Activated CD4-positive, alpha-beta T cell treated with anti-CD3 and anti-CD28 coated beads, Interleukin-10, Interleukin-2, amounts not matched to agents 100 ng/mL and 50 ng/mL, durations not matched to agents 16 hours and 8 hours (primary cell): Measurements from ENCODE around the gene ZBTB7B.
"Not testable (repeated sequence)": the region's sequence is repeated elsewhere in the genome, so short reads cannot be mapped to it uniquely, and the experiment has no call there.

Experiments
- DNase-seq: peaks from one replicate; pipeline ENCODE4 v3.0.0-alpha.2; 2020

ZBTB7B gene

DNA sequence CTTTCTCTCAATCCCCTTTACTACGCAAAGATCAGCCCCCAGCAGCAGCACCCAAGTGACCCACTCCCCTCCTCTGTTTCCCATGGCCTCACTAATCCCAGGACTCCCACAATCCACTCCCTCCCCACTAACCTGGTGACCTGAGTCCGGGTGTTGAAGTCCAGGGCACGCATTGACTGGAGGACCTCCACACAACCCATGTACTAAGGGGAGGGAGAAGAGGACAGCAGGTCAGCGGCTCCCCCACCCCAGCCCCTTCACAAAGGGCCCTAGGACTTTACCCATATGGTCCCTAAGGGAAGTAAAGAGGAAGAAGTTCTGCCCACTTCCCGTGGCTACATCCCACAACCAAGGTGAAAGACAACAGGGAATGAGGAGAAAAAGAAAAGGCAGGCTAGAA, 33.4 kb upstream of the ZBTB7B start:
- DNase-seq = no peak

DNA sequence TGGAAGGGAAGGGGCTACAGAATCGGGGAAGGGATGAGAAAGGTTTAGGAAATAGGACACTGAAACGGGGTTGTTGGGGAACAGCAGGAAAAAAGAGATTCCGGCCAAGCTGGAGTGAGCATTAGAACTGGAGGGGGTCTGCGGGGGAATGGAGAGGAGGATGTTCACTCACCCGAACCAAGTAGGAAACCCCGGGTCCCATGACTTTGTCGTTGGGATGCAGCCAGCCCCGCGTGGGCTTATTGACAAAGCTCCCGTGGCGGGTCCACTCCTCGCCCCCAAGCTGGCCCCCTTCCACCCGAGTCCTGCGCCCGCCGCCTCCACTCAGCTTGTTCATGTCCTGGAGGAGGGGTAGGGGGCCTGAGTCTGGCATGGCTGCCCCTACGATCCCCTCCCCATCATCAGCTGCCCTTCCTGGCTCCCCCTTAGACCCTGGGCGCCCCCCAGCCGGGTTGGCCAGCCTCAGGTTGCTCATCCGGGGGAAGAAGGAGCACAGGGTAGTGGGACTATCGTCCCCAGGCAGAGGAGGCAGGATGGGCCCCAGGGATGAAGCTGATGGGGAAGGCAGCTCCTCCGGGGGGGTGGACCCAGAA, 32.6 kb upstream of the ZBTB7B start:
- no peak for DNase-seq

DNA sequence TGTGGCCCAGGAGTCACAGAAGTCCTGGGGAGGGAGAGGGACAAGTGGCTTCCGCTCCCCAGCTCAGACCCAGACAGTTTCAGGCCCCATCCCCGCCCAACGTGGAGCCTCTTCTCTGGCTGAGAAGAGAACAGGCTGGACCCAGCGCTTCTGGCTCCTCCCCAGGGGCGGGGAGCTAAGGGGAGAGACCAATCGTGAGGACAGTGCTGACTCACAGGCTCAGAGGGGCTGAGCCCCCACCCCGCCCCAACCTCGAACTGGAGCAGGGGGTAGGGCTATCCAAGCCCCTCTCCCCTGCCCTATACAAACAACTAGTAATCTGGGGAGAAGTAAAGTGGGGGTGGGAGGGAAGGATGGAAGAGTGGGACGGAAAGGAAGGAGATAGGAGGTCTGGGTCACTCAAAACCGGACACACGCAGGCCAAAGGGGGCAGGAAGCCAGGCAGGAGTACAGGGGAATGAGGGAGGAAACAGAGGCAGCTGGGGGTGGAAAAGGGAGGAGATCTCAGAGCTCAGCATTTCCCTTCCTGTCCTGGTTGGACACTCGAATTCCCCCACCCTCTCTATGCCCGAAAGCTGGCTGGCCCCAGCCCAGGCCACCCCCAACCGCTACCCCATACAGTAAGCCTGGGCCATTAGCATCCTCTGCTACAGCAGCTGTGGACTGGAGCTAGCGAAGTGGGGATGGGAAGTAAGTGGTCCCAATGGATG, 31.8 kb upstream of the ZBTB7B start, which contains the start of gene SHC1:
TSS of gene SHC1 (minus strand) at position 117 of the 710 bp plus-strand sequence. CDS start 221 bp downstream, outside the sequence.
- peak; percentile 63 for DNase-seq

DNA sequence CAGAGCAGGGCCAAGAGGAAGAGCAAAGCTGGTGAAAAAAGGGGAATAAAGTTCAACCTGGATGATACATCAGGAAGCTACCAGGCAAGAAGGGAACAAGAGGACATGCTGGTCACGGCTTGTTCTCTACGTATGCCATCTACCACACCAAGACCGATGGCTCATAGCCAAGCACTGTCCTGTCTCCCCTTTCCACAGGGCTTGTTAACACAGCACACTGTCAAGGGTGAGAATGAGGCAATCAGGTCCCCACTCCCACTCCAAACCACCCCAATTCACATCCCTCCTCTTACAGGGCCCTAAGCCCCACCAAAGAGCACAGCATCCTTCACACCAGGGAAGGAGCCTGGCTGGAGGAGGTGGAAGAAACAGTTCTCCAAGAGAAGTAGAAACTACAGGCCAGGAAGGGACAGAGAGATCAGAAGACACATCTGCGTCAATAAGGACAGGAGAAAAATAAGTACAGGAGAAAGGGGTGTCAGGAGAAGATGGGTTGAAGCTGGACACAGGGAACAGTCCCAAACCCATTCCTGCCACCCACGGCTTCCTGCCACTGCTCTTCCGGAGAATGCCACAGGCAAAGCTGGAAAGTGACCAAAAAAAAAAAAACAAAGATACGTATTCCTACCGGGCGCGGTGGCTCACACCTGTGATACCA, 31.1 kb upstream of the ZBTB7B start:
- DNase-seq = no peak

DNA sequence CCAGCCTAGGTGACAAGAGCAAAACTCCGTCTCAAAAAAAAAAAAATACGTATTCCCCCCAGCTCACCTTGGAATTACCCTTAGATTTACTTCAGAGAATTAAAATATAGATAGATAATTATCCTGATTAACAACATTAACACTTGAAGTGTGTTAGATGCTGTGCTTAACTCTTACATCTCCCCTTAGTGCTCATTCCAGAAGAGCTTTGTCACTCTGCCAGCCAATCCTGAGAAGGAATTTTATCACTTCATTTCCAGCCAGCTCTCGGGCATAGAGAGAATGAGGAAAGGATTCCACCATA, 30.4 kb upstream of the ZBTB7B start:
- no peak for DNase-seq

DNA sequence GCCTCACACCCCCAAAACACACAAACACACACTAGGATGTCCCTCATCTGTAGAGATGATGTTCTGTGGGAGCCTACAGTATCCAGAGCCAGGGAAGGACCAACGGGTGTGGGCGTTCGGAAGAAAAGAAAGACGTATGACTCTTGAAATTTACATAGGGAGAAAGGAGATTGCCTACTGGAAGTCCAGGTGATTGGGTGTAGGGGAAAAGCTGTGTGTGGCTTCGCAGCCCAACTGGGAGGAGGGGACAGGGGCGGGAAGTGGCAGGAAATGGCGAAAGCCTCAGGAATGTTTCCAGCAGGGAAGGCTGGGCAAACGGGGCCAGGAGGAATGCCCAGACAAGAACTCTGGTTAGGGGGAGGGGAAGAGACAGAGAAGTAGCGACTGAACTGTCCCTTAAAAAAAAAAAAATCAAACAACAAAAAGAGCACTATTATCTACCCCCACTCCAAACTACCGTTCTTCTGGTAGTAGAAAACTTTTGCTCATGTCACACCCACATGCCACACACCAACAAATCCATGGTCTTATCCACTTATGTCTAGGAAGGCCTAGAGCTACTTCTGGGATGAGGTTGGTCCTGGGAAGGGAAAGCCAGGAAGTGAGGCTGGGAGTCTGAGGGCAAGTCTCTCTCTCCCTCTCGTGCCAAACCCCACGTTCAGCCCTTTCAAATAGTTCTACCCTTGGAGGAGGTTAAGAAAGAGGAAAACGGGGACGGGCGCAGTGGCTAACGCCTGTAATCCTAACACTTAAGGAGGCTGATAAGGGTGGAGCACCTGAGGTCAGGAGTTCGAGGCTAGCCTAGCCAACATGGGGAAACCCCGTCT, 29.9 kb upstream of the ZBTB7B start:
- DNase-seq = no peak

DNA sequence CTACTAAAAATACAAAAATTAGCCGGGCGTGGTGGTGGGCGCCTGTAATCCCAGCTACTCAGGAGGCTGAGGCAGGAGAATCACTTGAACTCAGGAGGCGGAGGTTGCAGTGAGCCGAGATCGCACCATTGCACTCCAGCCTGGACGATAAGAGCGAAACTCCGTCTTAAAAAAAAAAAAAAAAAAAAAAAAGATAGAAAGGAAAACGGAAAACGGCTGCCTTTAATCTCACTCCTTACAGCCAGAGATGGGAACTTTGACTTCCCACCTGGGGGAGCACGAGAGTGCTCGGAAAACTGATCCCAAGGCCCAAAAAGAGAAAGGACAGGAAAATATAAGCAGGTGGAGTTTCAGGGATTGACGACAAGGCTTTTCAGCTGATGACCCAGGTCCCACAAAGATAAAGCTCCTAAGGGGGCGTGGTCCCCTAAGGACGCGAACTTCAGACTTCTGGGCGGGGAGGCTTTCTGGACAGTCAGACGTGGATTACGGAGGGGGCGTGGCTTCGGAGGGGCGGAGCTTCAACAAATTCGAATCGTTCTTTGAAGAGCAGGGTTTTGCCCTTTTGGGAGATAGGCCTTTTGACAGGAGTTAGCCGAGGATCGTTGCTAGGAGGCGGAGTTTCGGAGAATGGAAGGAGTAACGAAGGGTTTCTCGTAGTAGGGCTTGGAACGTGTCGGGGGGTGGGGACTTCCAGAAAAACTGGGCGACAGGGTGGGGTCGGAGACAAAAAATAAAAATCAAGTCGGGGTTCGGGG, 29.1 kb upstream of the ZBTB7B start:
- DNase-seq = peak; percentile 96

DNA sequence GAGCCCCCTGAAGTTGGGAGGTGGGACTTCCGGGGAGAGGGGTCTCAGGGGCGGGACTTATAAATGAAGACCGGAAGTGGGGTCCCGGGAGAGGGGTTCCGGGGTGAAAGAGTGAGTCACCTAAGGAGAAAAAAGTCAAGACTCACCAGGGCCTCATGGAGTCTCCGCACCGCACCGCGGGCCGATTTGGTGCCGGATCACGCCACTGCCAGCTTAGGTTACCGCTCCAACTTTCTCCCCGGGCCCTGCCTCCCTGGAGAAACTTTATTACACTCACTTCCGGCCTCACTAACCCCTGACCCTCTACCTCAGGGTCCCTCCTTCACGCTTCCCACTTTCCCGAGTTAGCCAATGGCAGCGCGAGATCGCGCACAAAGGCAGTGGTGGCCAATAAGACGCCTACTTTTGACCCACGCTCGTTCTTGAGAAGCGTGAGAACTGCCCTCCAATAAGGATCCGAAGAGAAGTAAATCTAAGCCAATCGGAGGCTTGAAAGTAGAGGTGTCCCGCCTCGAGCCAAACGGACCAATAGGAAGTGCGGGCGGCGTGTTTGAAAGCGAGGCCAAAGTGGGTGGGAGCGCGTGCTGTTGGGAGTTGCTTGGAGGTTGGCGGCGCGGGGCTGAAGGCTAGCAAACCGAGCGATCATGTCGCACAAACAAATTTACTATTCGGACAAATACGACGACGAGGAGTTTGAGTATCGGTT, 28.3 kb upstream of the ZBTB7B start, which contains the start of gene CKS1B:
TSS of gene CKS1B (plus strand) at position 580 of the 706 bp plus-strand sequence. CDS start at position 645, 65 bp downstream.
- peak; percentile 99 for DNase-seq

DNA sequence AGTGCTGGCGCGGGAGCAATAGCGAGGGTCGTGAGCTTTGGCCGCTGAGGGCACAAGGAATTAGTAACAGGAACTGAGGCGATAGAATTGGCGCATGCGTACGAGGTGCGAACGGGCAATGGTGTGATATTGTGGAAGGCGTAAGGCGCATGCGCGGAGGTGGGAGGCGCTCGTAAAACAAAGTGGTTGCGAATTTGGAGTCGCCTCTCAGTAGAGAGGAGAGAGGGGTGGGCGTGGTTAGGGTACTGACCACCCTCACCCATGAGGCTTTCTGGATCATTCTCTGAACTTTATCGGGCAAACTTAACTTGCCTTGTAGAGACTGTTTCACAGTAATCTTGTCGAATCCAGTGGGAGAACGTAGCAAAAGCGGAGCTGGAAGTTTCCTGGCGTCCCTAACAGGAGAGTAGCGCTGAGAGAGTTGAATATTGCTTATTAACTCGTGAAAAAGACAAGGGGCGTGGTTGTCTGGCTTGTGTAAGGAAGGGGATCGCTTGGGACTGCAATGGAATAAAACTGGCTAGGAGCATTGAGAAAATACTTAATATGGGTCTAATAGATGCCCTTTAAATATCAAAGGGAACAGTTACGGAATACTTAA, 27.7 kb upstream of the ZBTB7B start:
- peak; percentile 97 for DNase-seq

DNA sequence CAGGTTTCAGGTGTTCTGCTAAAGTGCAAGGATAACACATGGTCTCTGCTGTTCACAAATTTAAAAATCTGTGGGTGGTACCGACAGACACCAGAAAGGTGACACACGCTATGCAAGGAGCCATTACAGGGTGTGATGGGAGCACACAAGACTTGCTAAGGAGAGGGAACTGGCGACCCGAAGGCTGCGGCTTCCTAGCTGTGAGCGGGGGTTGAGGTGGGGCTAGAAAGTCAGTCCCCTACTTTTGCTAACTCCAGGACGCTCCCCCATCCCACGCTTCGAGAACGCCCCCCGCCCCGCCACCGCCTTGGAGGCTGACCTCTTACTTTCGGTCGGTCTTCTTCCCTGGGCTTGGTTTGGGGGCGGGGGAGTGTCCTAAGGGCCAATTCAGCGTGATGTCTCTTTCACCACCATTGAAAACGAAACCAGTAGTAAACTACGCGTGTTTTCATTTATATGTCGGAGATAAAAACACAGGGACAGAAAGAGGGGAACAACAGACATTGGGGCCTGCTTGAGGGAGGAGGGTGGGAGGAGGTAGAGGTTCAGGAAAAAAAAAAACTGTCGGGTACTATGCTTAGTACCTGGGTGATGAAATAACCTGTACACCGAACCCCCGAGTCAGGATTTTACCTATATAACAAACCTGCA, 27.1 kb upstream of the ZBTB7B start:
- peak; percentile 75 for DNase-seq

DNA sequence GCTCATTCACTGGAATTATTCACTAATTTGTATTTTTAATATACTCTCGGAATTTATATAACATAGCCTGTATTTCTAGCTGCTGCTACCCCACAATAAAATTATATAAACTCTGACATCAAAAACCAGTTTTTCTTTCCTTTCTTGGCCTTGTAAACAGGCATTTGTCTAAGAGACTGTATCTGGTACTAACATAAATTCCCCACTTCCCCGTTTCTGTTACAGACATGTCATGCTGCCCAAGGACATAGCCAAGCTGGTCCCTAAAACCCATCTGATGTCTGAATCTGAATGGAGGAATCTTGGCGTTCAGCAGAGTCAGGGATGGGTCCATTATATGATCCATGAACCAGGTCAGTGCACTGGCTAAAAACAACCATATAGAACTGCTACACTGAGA, 24.8 kb upstream of the ZBTB7B start:
- DNase-seq = not testable (repeated sequence)

DNA sequence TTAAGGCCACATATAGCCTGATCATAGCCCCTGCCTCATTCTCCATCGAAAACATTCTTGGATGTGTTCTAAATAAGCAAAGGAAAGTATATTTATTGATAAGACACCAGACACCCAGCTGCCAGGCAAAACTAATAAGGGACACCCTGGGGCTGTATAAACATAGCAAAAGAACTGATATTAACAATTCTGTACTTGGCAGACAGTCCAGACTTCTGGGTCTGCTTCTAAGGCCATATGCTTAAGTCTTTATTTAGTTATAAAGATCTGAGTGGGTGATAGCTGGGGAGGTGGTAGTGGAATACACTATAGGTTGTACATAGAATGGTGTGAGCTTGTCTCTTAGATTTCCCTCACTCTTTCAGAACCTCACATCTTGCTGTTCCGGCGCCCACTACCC, 24.2 kb upstream of the ZBTB7B start:
- no peak for DNase-seq

DNA sequence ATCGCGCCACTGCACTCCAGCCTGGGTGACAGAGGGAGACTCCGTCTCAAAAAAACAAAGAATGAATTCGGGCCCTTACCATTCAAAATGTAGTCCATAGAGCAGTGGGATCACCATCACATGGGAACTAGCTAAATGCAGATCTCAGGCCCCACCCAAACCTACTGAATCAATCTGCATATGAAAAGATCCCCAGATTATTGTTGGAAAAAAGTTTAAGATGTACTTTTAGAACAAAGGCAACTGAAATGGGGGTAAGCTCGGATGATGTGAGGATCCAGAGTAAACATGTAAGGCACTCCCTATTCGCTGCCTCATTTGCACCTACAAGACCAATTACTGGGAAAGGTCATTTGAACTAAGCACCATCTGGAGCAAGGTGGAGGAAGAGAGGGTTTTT, 20.3 kb upstream of the ZBTB7B start:
- no peak for DNase-seq

DNA sequence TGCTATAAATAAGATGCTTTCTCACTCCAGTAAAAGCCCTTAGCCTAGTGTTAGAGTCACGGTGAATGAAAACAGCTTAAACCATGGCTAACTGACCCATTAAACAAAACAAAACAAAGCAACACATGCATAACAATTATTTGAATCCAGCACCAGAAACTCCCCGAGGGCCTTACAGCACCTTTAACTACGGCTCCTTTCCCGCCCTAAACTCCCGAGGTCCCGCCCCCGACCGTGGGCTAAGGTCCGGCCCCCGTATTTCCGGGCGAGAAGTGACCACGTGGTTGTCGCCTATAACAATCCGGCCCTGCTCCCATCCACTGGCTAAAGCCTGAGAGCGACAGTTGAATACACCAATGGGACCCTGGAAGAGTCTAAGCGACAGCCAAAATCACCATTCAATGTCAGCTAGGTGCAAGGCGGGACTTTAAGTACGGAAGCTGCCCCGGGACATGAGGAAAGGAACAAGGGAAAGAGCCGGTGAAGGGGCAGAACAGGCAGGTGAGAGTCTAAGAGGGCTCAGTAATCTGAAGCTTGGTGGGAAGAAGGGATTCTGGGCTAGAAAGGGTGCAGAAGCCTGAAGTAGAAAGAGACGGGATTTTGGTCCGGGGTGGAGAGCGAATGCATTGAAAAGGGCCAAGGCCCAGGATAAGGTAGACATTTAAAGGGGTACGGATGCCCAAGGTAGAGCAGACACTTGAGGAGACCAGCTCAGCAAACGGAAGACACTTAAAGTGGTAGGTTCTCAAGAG, 19.5 kb upstream of the ZBTB7B start, which contains the start of gene FLAD1:
TSS of gene FLAD1 (plus strand) at position 448 of the 752 bp plus-strand sequence. CDS start 351 bp downstream, outside the sequence.
- peak; percentile 100 for DNase-seq

DNA sequence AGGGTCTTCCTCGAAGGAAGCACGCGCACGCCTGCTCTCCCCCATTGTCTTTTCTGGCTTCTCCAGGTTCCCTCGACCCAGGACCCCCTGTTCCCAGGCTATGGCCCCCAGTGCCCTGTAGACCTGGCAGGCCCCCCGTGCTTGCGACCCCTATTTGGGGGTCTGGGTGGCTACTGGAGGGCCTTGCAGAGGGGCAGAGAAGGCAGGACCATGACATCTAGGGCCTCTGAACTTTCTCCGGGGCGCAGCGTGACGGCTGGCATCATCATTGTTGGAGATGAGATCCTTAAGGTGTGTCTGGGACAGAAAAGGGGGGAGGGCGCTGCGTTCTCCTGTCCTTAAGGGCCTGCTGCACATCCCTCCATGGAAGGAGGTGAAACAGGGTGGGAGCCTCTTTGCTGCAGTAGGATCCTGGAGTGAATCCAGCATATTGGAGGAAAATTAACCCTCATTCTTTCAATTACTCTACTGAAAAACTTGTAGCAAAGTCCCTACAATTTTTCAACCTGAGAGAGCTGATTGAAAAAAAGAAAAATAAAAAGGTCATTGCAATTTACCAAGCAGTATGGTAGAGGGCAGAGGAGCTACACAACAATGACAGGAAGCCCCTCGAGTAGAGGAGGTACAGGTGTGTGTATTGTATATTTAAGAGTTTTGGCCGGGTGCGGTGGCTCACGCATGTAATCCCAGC, 18.7 kb upstream of the ZBTB7B start:
- DNase-seq = no peak

DNA sequence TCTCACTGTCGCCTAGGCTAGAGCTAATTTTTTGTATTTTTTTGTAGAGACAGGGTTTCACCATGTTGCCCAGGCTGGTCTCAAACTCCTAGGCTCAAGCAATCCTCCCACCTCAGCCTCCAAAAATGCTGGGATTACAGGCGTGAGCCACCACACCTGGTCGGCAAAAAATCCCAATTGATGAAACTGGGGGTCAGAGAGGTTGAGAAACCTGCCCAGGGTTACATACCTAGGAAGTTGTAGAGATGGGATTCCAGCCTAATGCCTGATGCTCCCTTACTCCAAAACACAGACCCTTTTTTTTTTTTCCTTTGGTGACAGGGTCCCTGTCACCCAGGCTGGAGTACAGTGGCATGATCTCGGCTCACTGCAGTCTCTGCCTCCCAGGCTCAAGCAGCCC, 15.9 kb upstream of the ZBTB7B start:
- not testable (repeated sequence) for DNase-seq

DNA sequence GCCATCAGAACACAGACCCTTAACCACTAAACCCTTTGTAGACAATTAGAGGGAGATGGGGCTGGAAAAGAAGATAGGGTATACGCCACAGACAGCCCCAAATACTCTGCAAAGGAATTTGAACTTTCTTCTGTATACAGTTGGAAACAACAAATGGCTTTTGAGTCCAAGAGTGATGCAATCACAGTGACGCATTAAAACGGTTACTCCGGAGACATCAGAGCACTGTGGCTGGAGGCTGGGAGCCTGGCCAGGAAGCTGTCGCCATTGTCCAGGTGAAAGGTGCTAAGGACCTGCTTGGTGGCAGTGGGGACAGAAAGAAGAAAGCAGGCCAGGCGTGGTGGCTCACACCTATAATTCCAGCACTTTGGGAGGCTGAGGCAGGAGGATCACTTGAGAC, 15.3 kb upstream of the ZBTB7B start:
- DNase-seq = no peak

DNA sequence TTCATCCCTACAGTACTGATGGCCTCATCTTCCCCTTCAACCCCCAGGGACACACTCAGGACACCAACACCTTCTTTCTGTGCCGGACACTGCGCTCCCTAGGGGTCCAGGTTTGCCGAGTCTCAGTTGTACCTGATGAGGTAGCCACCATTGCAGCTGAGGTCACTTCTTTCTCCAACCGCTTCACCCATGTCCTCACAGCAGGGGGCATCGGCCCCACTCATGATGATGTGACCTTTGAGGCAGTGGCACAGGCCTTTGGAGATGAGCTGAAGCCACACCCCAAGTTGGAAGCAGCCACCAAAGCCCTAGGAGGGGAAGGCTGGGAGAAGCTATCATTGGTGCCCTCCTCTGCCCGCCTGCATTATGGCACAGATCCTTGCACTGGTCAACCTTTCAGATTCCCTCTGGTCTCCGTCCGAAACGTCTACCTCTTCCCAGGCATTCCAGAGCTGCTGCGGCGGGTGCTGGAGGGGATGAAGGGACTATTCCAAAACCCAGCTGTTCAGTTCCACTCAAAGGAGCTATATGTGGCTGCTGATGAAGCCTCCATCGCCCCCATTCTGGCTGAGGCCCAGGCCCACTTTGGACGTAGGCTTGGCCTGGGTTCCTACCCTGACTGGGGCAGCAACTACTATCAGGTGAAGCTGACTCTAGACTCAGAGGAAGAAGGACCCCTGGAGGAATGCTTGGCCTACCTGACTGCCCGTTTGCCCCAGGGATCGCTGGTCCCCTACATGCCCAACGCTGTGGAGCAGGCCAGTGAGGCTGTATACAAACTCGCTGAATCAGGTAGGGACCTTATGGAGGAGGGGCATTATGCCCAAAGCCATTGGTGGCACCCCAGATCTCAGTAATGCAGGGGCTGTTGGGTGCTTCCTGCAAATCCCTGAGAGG, 14.3 kb upstream of the ZBTB7B start:
- no peak for DNase-seq
